ENCODE measurements around the gene BMAL1.

Gene BMAL1

GRCh38 chr11:13318498-13319295, 41.1 kb downstream of the BMAL1 start:
- no peaks in the 10 kb centered on the region for H3K9me3 ChIP-seq (ENCODE audit: control insufficient read depth in 1 of 2, low read length in 2 of 2)
- peaks cover 0 to 7% of the 10 kb centered on the region in 2 donors for H3K36me3 ChIP-seq (ENCODE audit: control insufficient read depth in 1 of 2, insufficient read depth in 2 of 2, low read length in 2 of 2)
- peaks cover 0 to 47% of the 10 kb centered on the region in 2 donors for H3K4me1 ChIP-seq (ENCODE audit: control insufficient read depth in 1 of 2, insufficient read depth in 2 of 2, low read length in 2 of 2)
- no peaks in the 10 kb centered on the region for H3K27me3 ChIP-seq (ENCODE audit: low read depth, low read length)
- H3K27ac ChIP-seq (ENCODE audit: low read length) = no peak overlapping the region
- peak overlapping the region; percentile 8 to 25 for H3K4me3 ChIP-seq (ENCODE audit: low read depth in 1 of 2, low read length in 2 of 2)

- H3K36me3 ChIP-seq (ENCODE audit: control insufficient read depth in 1 of 2, insufficient read depth in 2 of 2, low read length in 2 of 2) = peaks cover 0 to 7% of the 10 kb centered on the region in 2 donors
- H3K4me1 ChIP-seq (ENCODE audit: control insufficient read depth in 1 of 2, insufficient read depth in 2 of 2, low read length in 2 of 2) = peaks cover 0 to 34% of the 10 kb centered on the region in 2 donors
- H3K27ac ChIP-seq (ENCODE audit: low read length) = no peak overlapping the region
- no peak overlapping the region for H3K4me3 ChIP-seq (ENCODE audit: low read depth in 1 of 2, low read length in 2 of 2)
- no peaks in the 10 kb centered on the region for H3K9me3 ChIP-seq (ENCODE audit: control insufficient read depth in 1 of 2, low read length in 2 of 2)
- H3K27me3 ChIP-seq (ENCODE audit: low read depth, low read length) = no peaks in the 10 kb centered on the region
These were observed 43.1 kb downstream of the BMAL1 start for GRCh38 chr11:13320688-13321087.

DNA sequence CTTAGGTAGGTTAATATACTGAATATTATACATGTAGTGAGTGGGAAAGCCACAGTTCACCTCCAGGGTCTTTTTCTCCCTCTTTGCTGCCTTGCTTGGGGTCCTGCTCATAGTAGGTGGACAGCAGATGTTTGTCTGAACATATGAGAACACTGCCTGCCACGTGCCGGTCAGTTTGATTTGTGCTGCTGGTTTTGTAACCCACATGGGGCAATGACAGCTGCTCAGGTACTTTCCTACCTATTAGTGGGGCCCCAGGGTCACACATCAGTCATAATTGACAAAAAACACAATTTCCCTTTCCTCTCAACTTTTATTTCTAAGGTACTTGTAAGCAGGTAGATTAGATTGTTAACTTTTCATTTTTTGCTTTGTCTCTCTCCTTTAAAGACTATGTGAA, 43.8 kb downstream of the BMAL1 start:
- Histone ChIP-seq H3K4me1 (ENCODE audit: control insufficient read depth in 1 of 2, insufficient read depth in 2 of 2, low read length in 2 of 2) (peaks cover 0 to 27% of the 10 kb centered on the region in 2 donors), H3K9me3 (ENCODE audit: control insufficient read depth in 1 of 2, low read length in 2 of 2) (no peaks in the 10 kb centered on the region), H3K4me3 (ENCODE audit: low read depth in 1 of 2, low read length in 2 of 2) (no peak overlapping the region), H3K27me3 (ENCODE audit: low read depth, low read length) (no peaks in the 10 kb centered on the region), H3K27ac (ENCODE audit: low read length) (no peak overlapping the region), H3K36me3 (ENCODE audit: control insufficient read depth in 1 of 2, insufficient read depth in 2 of 2, low read length in 2 of 2) (peaks cover 0 to 7% of the 10 kb centered on the region in 2 donors)

GRCh38 chr11:13324141-13324540, 46.6 kb downstream of the BMAL1 start:
- H3K9me3 ChIP-seq (ENCODE audit: control insufficient read depth in 1 of 2, low read length in 2 of 2) = no peaks in the 10 kb centered on the region
- H3K27ac ChIP-seq (ENCODE audit: low read length) = no peak overlapping the region
- H3K4me1 ChIP-seq (ENCODE audit: control insufficient read depth in 1 of 2, insufficient read depth in 2 of 2, low read length in 2 of 2) = peaks cover 0 to 4% of the 10 kb centered on the region in 2 donors
- peaks cover 0 to 7% of the 10 kb centered on the region in 2 donors for H3K36me3 ChIP-seq (ENCODE audit: control insufficient read depth in 1 of 2, insufficient read depth in 2 of 2, low read length in 2 of 2)
- no peak overlapping the region for H3K4me3 ChIP-seq (ENCODE audit: low read depth in 1 of 2, low read length in 2 of 2)
- no peaks in the 10 kb centered on the region for H3K27me3 ChIP-seq (ENCODE audit: low read depth, low read length)

DNA sequence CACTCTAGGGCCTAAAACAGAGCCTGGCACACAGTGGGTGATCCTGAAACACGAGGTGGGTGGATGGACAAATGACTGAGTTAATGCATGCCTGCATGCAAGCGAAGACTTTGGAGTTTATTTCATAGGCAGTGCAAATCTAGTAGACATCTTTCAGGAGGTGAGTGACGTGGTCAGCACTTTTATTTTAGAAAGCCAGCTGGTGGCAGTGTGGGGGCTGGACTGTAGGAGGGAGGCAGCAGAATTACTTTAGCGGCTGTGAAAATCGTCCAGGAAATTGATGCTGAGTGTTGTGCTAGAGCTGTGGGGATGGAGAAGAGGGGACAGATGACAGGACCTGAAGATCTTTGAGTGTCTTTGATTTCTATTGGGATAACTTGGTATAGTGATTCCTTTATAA, 47.1 kb downstream of the BMAL1 start:
- Histone ChIP-seq H3K4me1 (ENCODE audit: control insufficient read depth in 1 of 2, insufficient read depth in 2 of 2, low read length in 2 of 2) (peaks cover 0 to 4% of the 10 kb centered on the region in 2 donors), H3K9me3 (ENCODE audit: control insufficient read depth in 1 of 2, low read length in 2 of 2) (no peaks in the 10 kb centered on the region), H3K27ac (ENCODE audit: low read length) (no peak overlapping the region), H3K36me3 (ENCODE audit: control insufficient read depth in 1 of 2, insufficient read depth in 2 of 2, low read length in 2 of 2) (peaks cover 0 to 7% of the 10 kb centered on the region in 2 donors), H3K27me3 (ENCODE audit: low read depth, low read length) (no peaks in the 10 kb centered on the region), H3K4me3 (ENCODE audit: low read depth in 1 of 2, low read length in 2 of 2) (no peak overlapping the region)

- H3K36me3 ChIP-seq (ENCODE audit: control insufficient read depth in 1 of 2, insufficient read depth in 2 of 2, low read length in 2 of 2) = peaks cover 0 to under 1% of the 10 kb centered on the region in 2 donors
- no peak overlapping the region for H3K4me3 ChIP-seq (ENCODE audit: low read depth in 1 of 2, low read length in 2 of 2)
- no peak overlapping the region for H3K27ac ChIP-seq (ENCODE audit: low read length)
- no peaks in the 10 kb centered on the region for H3K27me3 ChIP-seq (ENCODE audit: low read depth, low read length)
- H3K9me3 ChIP-seq (ENCODE audit: control insufficient read depth in 1 of 2, low read length in 2 of 2) = no peaks in the 10 kb centered on the region
- peaks cover 5 to 10% of the 10 kb centered on the region in 2 donors for H3K4me1 ChIP-seq (ENCODE audit: control insufficient read depth in 1 of 2, insufficient read depth in 2 of 2, low read length in 2 of 2)
These were observed 49.8 kb downstream of the BMAL1 start for GRCh38 chr11:13327421-13327820.

GRCh38 chr11:13328286-13328685, 50.7 kb downstream of the BMAL1 start:
- Histone ChIP-seq H3K27ac (ENCODE audit: low read length) (no peak overlapping the region), H3K9me3 (ENCODE audit: control insufficient read depth in 1 of 2, low read length in 2 of 2) (no peaks in the 10 kb centered on the region), H3K36me3 (ENCODE audit: control insufficient read depth in 1 of 2, insufficient read depth in 2 of 2, low read length in 2 of 2) (no peaks in the 10 kb centered on the region), H3K4me3 (ENCODE audit: low read depth in 1 of 2, low read length in 2 of 2) (no peak overlapping the region), H3K27me3 (ENCODE audit: low read depth, low read length) (no peaks in the 10 kb centered on the region), H3K4me1 (ENCODE audit: control insufficient read depth in 1 of 2, insufficient read depth in 2 of 2, low read length in 2 of 2) (peaks cover 5 to 10% of the 10 kb centered on the region in 2 donors)

GRCh38 chr11:13329670-13330356, 52.2 kb downstream of the BMAL1 start:
- Histone ChIP-seq H3K27me3 (ENCODE audit: low read depth, low read length) (no peaks in the 10 kb centered on the region), H3K36me3 (ENCODE audit: control insufficient read depth in 1 of 2, insufficient read depth in 2 of 2, low read length in 2 of 2) (no peaks in the 10 kb centered on the region), H3K4me1 (ENCODE audit: control insufficient read depth in 1 of 2, insufficient read depth in 2 of 2, low read length in 2 of 2) (peaks cover 10 to 14% of the 10 kb centered on the region in 2 donors), H3K9me3 (ENCODE audit: control insufficient read depth in 1 of 2, low read length in 2 of 2) (no peaks in the 10 kb centered on the region), H3K27ac (ENCODE audit: low read length) (no peak overlapping the region), H3K4me3 (ENCODE audit: low read depth in 1 of 2, low read length in 2 of 2) (no peak overlapping the region)

- Histone ChIP-seq H3K4me1 (ENCODE audit: control insufficient read depth in 1 of 2, insufficient read depth in 2 of 2, low read length in 2 of 2) (peaks cover 10 to 14% of the 10 kb centered on the region in 2 donors), H3K27me3 (ENCODE audit: low read depth, low read length) (no peaks in the 10 kb centered on the region), H3K4me3 (ENCODE audit: low read depth in 1 of 2, low read length in 2 of 2) (no peak overlapping the region), H3K9me3 (ENCODE audit: control insufficient read depth in 1 of 2, low read length in 2 of 2) (no peaks in the 10 kb centered on the region), H3K36me3 (ENCODE audit: control insufficient read depth in 1 of 2, insufficient read depth in 2 of 2, low read length in 2 of 2) (no peaks in the 10 kb centered on the region), H3K27ac (ENCODE audit: low read length) (no peak overlapping the region)
These were observed 54.5 kb downstream of the BMAL1 start for GRCh38 chr11:13332124-13332523.

DNA sequence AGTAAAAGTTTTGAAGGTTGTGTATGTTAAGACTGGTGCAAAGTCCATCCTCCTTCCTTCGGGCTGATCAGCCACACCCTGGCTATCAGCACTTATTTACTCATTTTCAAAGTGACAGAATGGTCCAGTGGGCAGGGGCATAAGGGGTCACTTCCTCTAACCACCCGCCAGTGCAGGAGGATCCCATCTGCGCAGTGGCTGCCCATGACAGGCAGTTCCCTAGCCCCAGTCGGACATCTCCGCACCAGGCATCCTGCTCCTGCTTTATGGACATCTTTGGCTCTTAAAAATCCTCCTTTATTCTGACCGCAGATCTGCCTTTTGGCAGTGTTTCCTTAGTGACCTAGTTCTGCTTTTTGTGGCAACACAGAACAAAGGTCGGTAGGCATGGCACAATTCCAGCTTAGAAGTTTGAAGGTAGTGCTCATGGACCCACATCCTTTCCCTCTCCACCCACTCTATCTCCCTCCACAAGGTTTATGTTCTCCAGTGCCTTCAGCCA, 55.9 kb downstream of the BMAL1 start:
- no peak overlapping the region for H3K4me3 ChIP-seq (ENCODE audit: low read depth in 1 of 2, low read length in 2 of 2)

DNA sequence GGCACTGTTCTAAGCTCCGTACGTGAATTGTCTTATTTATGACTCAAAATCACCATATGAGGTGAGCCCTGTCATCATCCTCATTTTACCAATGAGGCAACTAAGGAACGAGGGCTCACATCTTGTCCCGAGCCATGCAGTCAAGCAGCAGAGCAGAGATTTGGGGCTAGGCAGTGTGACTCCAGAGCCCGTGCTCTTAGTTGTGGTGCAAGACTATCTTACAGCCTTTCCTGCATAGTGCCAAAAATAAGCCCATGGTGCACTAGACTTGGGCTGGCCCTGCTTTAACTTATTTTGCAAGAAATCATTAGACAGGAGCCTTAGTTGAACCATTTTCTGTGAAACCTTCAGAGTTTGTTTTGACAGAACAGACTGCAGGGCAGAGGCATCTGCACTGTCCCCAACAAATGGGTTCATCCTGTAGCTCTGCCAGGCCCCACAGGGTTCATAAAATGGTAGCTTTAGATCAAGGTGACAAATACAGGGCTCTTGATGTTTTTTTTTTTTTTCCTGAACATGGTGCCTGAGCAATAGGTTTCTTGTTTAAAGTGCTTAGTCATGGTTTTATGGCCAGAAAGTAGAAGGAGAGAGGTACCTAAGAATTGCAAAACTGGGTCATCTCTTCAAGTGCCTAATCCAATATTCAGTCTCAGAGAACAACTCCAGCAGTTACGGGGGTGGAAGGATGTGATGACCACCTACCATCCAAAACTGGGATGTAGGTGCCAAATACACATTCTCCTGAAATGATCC, 56.6 kb downstream of the BMAL1 start:
- Histone ChIP-seq H3K27me3 (ENCODE audit: low read depth, low read length) (no peaks in the 10 kb centered on the region), H3K9me3 (ENCODE audit: control insufficient read depth in 1 of 2, low read length in 2 of 2) (no peaks in the 10 kb centered on the region), H3K4me3 (ENCODE audit: low read depth in 1 of 2, low read length in 2 of 2) (no peak overlapping the region), H3K27ac (ENCODE audit: low read length) (no peak overlapping the region), H3K4me1 (ENCODE audit: control insufficient read depth in 1 of 2, insufficient read depth in 2 of 2, low read length in 2 of 2) (peaks cover 19 to 24% of the 10 kb centered on the region in 2 donors), H3K36me3 (ENCODE audit: control insufficient read depth in 1 of 2, insufficient read depth in 2 of 2, low read length in 2 of 2) (no peaks in the 10 kb centered on the region)

More for the DNA sequence above, 55.9 kb downstream of the BMAL1 start:
- Histone ChIP-seq H3K9me3 (ENCODE audit: control insufficient read depth in 1 of 2, low read length in 2 of 2) (no peaks in the 10 kb centered on the region), H3K4me1 (ENCODE audit: control insufficient read depth in 1 of 2, insufficient read depth in 2 of 2, low read length in 2 of 2) (peaks cover 12 to 18% of the 10 kb centered on the region in 2 donors), H3K27ac (ENCODE audit: low read length) (no peak overlapping the region), H3K27me3 (ENCODE audit: low read depth, low read length) (no peaks in the 10 kb centered on the region), H3K36me3 (ENCODE audit: control insufficient read depth in 1 of 2, insufficient read depth in 2 of 2, low read length in 2 of 2) (no peaks in the 10 kb centered on the region)
